Measurements from ENCODE around the gene THAP7.
A peak's percentile ranks its signal among the peaks of the same experiment; 100 is the strongest.
"Not testable (repeated sequence)": the region's sequence is repeated elsewhere in the genome, so short reads cannot be mapped to it uniquely, and the experiment has no call there.

Gene THAP7

DNA sequence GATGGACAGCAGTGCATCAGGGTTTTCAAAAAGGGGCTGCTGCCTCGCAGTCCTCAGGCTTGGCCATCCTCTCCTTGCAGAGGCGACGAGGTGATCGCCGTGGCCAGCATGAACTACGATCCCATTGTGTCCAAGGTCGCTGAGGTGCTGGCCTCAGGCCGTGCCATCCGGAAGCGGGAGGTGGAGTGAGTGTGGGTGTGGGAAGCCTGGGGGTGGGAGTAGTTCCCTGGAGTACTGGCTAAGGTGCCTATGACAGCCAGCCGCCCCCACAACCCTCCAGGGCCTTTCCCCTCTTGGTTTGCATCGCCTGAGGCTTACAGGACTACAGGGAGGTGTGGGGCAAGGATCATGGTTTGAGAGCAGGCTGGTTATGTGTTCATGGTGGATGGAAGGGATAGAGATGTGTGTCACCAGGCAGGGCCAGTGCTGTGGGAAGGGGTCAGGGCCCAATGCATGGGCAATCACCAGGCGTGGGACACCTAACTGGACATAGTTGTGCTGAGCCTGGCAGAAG, 21.9 kb downstream of the THAP7 start:
- no peak for DNase-seq

DNA sequence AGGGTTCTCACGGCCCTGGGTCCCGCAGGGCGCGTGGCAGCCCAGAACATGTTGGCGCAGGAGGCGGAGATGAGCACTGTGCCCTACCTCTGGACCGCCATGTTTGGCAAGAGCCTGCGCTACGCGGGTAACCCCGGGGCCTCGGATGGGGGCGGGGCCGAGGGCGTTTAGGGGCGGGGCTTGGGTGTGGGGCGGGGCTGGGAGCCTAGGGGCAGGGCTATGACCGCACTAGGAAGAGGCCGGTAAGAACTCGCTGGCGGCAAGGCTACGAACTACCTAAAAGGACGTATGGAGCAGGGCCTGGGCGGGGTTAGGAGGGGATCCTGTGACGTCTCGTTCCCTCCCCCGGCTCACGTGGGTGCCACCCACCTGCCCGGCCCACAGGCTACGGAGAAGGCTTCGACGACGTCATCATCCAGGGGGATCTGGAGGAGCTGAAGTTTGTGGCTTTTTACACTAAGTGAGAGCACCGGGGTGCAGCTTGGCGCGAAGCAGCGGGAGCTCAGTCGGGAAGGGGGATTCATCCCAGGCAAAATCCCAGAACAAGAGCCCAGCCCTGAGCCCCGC, 22.6 kb downstream of the THAP7 start:
- DNase-seq = peak in 30 of 58 donors; percentile 20 to 67 (median 42)

DNA sequence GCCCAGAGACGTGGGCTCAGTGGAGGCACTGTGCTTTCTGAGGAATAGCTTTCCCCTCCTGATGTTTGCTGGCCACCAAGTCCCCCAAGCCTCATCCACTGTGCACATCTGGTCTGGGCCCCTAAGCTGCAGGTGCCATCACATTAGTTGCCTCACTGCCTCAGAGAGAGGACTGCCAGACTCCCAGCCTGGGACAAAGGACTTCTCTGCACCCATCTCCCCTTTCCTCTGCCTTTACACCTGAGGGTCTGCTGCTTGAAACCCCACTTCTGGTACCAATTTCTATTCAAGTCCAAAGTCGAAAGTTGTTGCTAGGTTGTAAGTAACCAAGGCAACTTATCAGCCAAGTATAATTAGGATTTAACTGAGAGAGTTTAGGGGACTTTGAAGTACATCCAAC, 23.5 kb downstream of the THAP7 start:
- no peak for DNase-seq

DNA sequence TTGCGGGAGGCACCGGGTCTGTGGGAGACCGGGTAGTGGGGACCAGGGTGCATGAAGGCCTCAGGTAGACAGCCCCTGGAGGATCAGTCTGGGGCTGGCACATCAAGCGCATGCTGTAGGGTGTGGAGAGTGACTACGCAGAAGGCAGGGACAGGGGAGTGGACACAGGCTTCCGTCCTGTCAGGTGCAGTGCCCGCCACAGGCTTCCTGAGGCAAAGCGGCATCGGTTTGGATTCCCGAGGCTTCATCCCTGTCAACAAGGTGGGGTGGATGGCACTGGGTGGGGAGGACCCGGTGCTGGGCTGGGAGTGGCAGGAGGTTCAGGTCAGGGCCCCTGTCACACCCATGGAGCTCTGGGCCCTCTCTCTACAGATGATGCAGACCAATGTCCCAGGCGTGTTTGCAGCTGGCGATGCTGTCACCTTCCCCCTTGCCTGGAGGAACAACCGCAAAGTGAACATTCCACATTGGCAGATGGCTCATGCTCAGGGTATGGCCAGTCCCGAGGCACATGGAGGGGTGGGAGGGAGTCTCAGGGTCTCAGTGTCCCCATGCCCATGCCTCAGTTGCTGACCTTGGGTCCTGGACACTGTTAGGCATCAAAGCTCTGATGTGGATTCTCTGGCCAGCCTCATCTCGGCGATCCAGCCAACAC, 24.3 kb downstream of the THAP7 start:
- DNase-seq = no peak

DNA sequence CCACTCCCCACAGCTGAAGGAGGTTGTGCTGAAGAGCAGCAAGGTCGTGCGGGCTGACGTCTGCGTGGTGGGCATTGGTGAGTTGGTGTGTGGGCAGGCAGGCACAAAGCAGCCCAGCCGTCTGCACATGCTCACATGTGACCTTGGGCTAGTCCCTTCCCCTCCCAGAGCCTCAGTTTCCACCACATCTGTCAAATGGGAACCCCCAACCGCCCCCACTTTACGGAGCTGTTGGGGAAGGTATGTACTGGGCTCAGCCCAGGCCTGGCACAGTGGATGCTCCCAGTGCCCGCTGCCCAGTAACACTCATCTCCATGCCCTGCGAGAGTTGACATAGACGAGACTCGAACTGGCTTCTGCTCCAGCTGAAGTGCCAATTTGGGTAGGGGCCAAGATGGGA, 24.9 kb downstream of the THAP7 start:
- no peak for DNase-seq

DNA sequence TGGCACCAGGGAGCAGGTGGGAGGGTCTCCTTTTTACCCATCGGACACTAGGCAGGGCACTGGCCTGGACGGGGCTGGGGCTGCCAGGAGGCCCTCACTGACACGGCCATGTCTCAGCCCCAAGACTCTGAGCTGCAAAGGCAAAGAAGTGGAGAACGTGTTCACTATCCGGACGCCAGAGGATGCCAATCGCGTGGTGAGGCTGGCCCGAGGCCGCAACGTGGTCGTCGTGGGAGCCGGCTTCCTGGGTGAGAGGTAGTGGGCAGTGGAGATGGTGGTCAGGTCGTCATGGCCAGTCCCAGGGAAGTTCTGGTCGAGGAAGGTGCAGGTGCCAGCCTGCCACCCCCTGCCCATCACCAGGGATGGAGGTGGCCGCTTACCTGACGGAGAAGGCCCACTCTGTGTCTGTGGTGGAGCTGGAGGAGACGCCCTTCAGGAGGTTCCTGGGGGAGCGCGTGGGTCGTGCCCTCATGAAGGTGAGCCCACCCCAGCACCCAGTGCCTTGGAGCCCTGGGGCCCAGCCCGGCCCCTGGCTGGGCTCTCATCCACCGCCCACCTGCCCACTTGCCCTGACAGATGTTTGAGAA, 25.5 kb downstream of the THAP7 start:
- DNase-seq = no peak

DNA sequence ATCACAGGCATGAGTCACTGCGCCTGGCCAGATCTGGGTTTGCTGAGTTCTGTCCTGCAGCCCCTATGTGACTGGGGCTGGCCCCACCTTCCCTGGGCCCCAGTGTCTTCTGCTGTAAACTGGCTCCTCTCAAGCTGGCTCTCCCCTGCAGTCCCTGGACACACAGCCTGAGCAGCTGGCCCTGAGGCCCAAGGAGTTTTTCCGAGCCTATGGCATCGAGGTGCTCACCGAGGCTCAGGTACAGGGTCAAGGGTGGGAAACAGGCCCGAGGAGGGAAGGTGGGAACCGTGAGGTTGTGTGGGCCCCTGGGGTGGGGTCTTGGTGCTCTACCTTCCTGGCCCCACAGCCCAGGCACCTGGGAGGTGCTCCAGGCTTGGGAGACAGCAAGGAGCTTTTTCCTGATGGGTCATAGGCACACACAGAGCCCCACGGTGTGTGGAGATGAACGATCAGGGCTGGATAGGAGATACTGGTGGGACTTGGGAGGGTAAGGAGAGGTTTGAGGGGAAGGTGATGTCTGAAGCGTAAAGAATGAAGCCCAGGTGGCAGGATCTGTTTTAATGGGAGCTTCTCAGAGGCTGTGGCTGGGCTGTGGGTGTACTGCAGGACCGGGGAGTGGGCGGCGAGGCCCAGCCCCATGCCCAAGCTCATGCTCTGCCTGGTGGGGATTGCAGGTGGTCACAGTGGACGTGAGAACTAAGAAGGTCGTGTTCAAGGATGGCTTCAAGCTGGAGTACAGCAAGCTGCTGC, 26.2 kb downstream of the THAP7 start:
- no peak for DNase-seq

DNA sequence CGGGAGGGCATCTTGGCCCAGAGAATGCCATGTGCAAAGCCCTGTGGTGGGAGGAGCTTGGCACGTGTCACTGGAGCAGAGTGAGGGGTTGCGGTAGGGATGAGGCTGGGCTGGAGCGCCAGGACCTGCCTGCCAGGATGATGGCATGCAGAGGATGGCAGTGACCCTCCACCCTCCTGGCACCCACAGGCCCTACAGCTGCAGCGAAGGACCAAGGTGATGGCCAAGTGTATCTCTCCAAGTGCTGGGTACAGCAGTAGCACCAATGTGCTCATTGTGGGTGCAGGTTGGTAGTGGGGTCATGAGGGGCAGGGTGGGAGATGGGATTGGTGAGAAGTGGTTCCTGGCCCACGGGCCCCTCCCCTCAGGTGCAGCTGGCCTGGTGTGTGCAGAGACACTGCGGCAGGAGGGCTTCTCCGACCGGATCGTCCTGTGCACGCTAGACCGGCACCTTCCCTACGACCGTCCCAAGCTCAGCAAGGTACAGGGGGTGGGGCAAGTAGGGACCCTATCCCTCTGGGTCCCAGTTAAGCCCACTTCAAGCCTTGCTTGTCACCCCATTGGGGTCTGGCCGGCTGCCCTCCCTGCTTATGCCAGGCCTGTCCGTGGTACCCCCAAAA, 27.5 kb downstream of the THAP7 start:
- DNase-seq = no peak

DNA sequence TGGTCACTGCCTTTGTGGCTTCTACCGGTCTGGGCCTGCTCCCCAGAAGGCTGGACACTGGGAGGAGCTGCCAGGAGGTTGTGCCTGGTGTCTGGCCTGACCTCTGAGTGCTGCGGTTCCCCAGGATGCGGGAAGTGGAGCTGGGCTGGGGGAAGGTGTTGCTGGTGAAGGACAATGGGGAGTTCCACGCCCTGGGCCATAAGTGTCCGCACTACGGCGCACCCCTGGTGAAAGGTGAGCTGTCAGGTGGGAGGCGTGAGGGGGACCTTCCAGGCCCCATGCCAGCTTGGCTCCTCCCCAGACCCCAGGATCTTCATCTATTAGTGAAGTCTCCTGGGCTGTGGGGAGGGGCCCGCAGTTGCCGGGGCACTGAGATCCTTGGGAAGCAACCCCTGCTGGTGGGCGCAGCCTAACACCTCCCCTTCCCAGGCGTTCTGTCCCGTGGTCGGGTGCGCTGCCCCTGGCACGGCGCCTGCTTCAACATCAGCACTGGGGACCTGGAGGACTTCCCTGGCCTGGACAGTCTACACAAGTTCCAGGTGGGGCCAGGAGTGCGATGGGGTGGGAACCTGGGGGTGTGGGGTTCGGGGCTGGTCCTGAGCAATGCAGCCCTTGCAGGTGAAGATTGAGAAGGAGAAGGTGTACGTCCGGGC, 28.2 kb downstream of the THAP7 start:
- no peak for DNase-seq

DNA sequence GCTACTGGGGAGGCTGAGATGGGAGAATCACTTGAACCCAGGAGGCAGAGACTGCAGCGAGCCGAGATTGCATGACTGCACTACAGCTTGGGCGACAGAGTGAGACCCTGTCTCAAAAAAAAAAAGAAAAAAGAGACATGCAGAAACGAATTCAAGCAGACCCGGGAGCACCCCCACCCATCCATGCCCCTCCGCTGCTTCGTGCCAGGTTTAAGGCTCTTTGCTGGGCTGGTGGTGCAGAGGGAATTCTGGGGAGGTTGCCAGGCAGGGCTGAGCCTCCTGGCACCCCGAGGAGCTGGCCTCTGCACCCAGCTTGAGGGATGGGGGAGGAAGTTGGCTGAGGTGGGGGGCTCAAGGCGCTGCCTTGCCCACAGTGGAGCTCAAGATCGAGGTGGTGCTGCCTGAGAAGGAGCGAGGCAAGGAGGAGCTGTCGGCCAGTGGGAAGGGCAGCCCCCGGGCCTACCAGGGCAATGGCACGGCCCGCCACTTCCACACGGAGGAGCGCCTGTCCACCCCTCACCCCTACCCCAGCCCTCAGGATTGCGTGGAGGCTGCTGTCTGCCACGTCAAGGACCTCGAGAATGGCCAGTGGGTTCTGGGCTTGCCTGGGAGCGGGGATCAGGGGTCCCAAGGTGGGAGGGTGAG, 28.9 kb downstream of the THAP7 start:
- DNase-seq = no peak

DNA sequence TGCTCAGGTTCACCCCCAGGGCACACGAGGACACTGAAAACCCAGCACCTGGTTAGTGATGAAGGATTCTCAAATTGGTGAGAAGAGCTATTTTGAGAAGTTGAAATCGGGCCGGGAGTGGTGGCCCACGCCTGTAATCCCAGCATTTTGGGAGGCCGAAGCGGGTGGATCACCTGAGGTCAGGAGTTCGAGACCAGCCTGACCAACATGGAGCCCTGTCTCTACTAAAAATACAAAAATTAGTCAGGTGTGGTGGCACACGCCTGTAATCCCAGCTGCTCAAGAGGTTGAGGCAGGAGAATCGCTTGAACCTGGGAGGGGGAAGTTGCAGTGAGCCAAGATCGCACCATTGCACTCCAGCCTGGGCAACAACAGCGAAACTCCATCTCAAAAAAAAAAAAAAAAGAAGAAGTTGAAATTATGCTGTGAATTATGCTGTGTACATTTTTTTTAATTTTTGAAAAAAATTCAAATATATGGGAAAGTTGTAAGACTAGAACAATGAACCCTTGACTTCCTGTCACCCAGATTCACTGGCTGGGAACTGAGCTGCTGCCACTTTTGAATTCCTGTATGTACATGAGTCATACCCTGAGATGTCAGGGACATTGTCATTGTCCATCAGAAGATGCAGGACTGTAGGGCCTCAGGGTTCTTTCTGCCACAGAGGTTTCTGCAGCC, 29.8 kb downstream of the THAP7 start:
- not testable (repeated sequence) for DNase-seq

DNA sequence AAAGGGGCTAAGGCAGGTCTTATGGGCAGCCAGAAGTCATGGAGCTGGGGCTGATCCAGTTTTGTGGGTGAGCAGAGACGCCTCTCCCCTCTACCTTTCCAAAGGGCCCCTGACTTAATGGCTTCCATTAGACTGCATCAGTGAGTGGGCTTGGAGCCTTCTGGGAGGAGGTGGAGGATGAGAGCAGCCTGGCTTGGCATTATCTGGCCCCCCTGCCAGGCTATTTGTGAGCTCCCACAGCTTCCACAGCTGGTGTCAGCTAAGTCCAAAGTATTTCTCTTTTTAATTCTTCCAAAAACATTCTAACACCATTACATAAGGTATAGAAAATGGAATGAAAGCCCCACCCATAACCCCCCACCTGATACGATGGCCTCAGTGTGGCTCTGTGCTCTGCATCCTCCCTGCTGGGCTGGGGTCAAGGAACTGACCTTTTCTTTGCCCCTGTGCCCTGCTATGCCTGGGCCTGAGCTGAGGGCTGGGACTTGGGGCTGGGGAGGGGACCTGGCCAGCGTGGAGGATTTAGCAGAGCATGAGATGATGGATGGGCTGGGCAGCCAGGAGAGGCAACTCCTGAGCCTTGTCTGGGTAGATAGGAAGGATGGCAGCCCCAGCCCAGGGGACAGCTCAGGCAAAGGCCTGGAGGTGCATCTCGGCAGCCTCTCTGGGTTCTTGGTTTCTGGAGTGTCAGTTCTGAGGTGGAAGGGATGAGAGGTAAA, 30.8 kb downstream of the THAP7 start:
- no peak for DNase-seq

DNA sequence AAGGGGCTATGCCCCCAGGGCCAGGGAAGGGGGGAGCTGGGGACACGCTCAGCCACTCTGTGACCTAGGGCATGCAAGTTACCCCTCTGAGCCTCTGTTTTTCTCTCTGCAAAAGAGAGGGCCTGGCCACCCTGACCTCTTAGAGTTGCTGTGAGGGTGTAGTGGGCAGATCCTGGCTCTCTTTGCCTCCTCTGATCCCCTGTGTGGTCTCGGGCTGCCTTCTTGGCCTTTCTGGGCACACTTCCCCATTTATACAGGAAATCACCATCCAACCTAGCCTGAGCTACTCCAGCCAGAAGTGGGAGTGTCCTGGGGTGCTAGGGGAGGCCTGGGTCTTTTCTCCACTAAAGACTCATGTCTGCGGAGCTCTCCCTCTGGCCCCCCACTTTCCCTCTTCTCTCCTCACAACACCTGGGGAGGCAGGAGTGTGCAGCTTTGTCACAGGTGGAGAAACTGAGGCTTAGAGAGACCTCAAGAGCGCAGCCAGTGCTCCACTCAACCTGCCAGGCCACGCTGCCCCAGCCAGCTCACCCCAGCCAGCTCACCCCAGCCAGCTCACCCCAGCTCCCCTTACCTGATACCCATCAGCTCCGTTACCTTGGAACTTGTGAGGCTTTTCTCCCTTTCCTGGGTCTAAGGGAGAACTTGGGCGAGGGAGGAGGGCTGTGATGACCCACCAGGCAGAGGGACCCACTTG, 33.5 kb downstream of the THAP7 start:
- DNase-seq = no peak

DNA sequence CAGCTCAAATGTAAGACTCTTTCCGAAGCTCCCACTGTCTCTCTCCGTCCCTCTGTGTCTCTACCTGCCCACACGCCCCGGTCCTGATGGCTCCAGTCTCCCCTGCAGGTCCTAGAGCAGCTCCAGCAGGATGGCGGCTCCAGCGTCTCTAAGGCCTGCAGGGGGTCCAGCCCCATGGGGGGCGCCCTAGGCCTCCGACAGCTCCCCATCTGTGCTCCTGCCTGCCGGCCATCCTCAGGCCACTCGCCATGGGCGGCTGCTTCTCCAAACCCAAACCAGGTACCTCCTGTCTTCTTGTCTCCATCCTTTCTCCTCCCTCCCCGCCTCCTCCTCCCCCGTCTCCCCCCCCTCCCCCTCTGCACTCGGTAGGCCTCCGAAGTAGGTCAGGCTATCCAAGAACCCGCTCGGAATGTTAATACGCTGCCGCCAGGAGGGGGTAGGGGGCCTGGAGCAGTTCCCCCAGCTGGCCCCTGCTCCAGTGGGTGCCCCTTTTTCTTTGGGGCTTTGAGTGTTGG, 34.2 kb downstream of the THAP7 start:
- peak in 3 of 58 donors; percentile 28 to 52 (median 29) for DNase-seq

DNA sequence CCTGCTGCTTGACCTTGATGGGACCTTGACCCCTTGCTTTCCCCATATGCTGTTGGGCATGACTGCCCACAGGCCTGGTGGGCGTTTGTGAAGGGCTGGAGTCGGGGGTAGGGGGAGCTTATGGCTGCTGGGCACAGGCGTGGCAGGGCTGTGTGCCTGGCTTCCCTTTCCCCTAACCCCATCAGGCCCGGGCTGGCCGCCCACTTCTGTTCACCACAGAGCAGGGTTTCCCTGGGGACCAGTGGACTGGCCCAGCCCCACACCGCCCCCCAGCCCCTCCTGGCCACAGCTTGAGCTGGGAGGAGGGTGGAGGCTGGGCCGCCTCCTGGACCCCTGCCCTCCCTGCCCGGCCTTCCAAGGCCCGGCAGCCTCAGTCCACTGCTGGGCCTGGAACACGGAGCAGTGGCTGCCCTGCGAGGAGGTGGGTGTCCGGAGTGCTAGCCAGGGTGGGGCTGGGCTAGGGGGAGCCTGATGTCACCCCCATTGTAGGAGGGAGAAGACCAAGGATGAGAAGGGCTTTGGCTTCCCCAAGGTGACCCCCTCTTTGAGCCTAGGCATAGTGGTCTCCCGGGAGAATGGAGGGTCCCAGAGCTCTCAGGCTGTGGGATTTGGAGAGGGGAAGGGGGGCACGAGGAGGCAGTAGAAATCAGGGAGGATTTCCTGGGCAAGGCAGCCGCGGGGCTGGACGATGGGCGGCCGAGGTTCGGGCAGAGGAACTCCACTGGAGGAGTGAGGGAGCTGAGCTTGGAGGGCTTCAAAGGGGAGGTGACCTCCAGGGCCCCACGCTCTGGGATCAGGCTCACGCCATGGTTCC, 34.8 kb downstream of the THAP7 start, which contains the start of gene AIFM3:
AIFM3 (plus strand) TSS at position 373 of the 814 bp plus-strand sequence. CDS start 690 bp downstream, outside the sequence.
- DNase-seq = peak in 37 of 58 donors; percentile 18 to 81 (median 52)

DNA sequence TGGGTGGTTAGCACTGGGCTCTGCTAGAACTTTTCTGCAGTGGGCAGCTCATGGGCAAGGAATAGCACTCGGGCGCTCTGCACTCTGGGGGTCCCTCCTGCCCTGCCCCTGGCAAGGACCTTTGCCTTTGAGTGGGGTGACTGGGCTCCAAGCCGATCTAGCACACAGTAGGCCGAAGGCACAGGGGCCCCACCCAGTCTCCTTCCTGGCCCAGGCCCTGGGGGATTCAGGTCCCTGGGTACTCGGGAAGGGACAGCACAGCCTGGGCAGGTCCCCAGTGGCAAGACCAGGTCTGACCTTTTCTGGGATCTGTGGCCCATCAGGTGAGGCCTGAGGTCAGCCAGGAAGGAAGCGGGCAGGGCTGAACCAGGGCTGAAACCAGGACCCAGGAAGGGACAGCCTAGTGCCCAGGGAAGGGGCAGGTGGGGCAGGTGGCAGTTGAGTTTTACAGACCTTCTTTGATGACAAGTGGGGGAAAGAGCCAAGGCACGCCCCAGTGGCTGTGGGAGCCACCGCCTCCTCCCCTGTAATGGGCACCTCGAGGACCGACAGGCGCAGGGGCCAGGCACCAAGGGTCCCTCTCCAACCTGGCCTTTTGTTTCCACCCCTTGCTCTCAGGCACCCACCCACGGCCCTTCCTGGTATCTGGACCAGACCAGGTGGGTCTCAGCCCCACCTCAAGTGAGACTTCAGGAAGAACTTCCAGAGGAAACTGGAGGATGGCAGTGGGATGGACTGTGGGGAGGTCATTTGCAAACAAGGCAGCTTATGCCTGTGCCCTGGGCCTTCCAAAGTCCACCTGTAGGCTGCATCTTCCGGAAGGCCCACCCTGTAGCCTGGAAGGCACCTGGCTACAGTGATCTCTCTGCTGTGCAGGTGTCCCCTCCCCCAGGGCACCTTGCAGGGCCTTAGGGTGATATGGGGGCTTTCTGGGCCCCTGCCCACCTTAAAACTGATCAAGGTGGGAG, 35.7 kb downstream of the THAP7 start:
- DNase-seq = no peak
